MCF 10A (cell line): ENCODE measurements around the gene ELOB. TPM values are rescaled to one million over a fixed set of nuclear protein-coding genes. Genes with fewer than 3 reads are reported as not detected.

Experiments
- BruUV-seq: library from RNA; stranded (reverse); fragments of 400-500 nt; replicated peaks from 2 replicates; lab custom pipeline; 2021; lab: Mats Ljungman, UMichigan
- CTCF ChIA-PET: fragments of 300-600 bp; sonication (Branson Sonifier 250); formaldehyde crosslinking; extraction: SDS; loops from one replicate; lab custom pipeline; 2021; ENCODE audit warnings: antibody characterized with exemption, inconsistent platforms; lab: Yijun Ruan, JAX
- POLR2A ChIA-PET: fragments of 300-600, 350-650 bp; sonication (Branson Sonifier 250); formaldehyde crosslinking; extraction: SDS; loops from one replicate; lab custom pipeline; 2020; ENCODE audit warnings: antibody characterized with exemption, inconsistent platforms; lab: Yijun Ruan, JAX
- DNase-seq: peaks from one replicate; pipeline ENCODE4 v3.0.0-alpha.2; 2018; ENCODE audit not compliant: unreplicated experiment
- H3K27ac Mint-ChIP-seq: one replicate; pipeline ENCODE4 v1.8.0; 2022; ENCODE audit warnings: mild to moderate bottlenecking, low read depth, mixed read lengths; ENCODE audit not compliant: unreplicated experiment
- H3K27me3 Mint-ChIP-seq: one replicate; pipeline ENCODE4 v1.8.0; 2022; ENCODE audit warnings: mixed read lengths; ENCODE audit not compliant: insufficient read depth, unreplicated experiment
- H3K36me3 Mint-ChIP-seq: one replicate; pipeline ENCODE4 v1.8.0; 2022; ENCODE audit warnings: mild to moderate bottlenecking, moderate library complexity, mixed read lengths; ENCODE audit not compliant: insufficient read depth, unreplicated experiment
- H3K4me1 Mint-ChIP-seq: one replicate; pipeline ENCODE4 v1.8.0; 2022; ENCODE audit warnings: mixed read lengths; ENCODE audit not compliant: insufficient read depth, unreplicated experiment
- H3K4me3 Mint-ChIP-seq: one replicate; pipeline ENCODE4 v1.8.0; 2022; ENCODE audit warnings: mild to moderate bottlenecking, moderate library complexity, mixed read lengths; ENCODE audit not compliant: unreplicated experiment
- H3K9me3 Mint-ChIP-seq: one replicate; pipeline ENCODE4 v1.8.0; 2022; ENCODE audit warnings: mixed read lengths; ENCODE audit not compliant: unreplicated experiment
- CTCF ChIP-seq: fragments of 200-600 bp; IDR thresholded peaks from one replicate; pipeline ENCODE4 v1.8.0; 2022; ENCODE audit warnings: antibody characterized with exemption, mild to moderate bottlenecking; ENCODE audit not compliant: unreplicated experiment
- intact Hi-C: fragments of 100-400 bp; cut with micrococcal nuclease; formaldehyde crosslinking; loops from 2 replicates; pipeline ENCODE4 v1.14.1; 2022
- total RNA-seq: library from RNA; stranded (reverse); gene quantifications from 2 replicates; pipeline ENCODE4 v1.2.3, GENCODE V29; 2022

The ELOB gene
- total RNA-seq, 1 experiment from 2014 or later: 438 TPM

- H3K36me3 Mint-ChIP-seq: peaks cover 20% of the 10 kb centered on the region
These were observed 2.3 kb upstream of the ELOB start for GRCh38 chr16:2779151-2779920.

DNA sequence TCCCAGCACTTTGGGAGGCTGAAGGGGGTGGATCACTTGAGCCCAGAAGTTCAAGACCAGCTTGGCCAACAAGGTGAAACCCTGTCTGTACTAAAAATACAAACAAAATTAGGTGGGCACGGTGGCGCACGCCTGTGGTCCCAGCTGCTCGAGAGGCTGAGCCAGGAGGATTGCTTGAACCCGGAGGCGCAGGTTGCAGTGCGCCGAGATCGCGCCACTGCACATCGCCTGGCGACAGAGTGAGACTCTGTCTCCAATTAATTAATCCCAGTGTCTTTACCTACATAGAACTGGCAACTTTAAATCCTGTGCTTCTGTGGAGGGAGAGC lies 1.5 kb upstream of the ELOB start:
- no peaks in the 10 kb centered on the region for H3K9me3 Mint-ChIP-seq
- H3K4me1 Mint-ChIP-seq: peaks cover 10% of the 10 kb centered on the region
- no TSS peak for BruUV-seq
- H3K4me3 Mint-ChIP-seq: peak overlapping the region; percentile 96
- no peaks in the 10 kb centered on the region for H3K27me3 Mint-ChIP-seq
- intact Hi-C loops: no loop called here
- H3K36me3 Mint-ChIP-seq: peaks cover 27% of the 10 kb centered on the region
- H3K27ac Mint-ChIP-seq: peak overlapping the region; percentile 96
- no peak for DNase-seq
- ChIA-PET POLR2A (interaction anchor here (0.7 to 6.5 kb wide), 8 partner anchors 11 to 853 kb away, joined by 3 to 79 read pairs (median 6); partner anchors contain the start of genes KCTD5 and SRRM2), CTCF (interaction anchor here (0.6 to 1.6 kb wide), 9 partner anchors 9 to 394 kb away, joined by 3 to 6 read pairs (median 4); partner anchors contain the start of gene SRRM2)
- TF ChIP-seq CTCF: no peak

More at GRCh38 chr16:2779151-2779920, 2.3 kb upstream of the ELOB start:
- intact Hi-C loops: no loop called here
- no peaks in the 10 kb centered on the region for H3K27me3 Mint-ChIP-seq
- H3K27ac Mint-ChIP-seq: no peak overlapping the region
- TF ChIP-seq CTCF: no peak
- H3K4me3 Mint-ChIP-seq: no peak overlapping the region
- no peaks in the 10 kb centered on the region for H3K9me3 Mint-ChIP-seq
- ChIA-PET POLR2A (interaction anchor here (3.1 to 6.5 kb wide), 3 partner anchors 12 to 90 kb away, joined by 48 to 79 read pairs (median 61); partner anchors contain the start of gene SRRM2), CTCF (interaction anchor here (0.6 to 1.6 kb wide), 4 partner anchors 10 to 141 kb away, joined by 3 to 6 read pairs (median 4); no protein-coding TSS in a partner anchor)
- BruUV-seq: no TSS peak
- H3K4me1 Mint-ChIP-seq: peaks cover 10% of the 10 kb centered on the region
- no peak for DNase-seq

GRCh38 chr16:2777903-2778629 lies 986 bp upstream of the ELOB start:
- ChIA-PET POLR2A (interaction anchor here (0.6 to 6.5 kb wide), 15 partner anchors 10 to 853 kb away, joined by 3 to 79 read pairs (median 4); partner anchors contain the start of genes FLYWCH2, KCTD5 and SRRM2), CTCF (interaction anchor here (0.6 to 1.6 kb wide), 7 partner anchors 9 to 394 kb away, joined by 3 to 6 read pairs (median 4); partner anchors contain the start of gene SRRM2)
- no TSS peak for BruUV-seq
- TF ChIP-seq CTCF: no peak
- intact Hi-C loops: loop anchor here (2.0 kb wide), 1 partner anchor 91 kb away; no protein-coding TSS in a partner anchor
- H3K4me3 Mint-ChIP-seq: peak overlapping the region; percentile 96
- peaks cover 12% of the 10 kb centered on the region for H3K4me1 Mint-ChIP-seq
- H3K36me3 Mint-ChIP-seq: peaks cover 33% of the 10 kb centered on the region
- H3K27ac Mint-ChIP-seq: peak overlapping the region; percentile 96
- DNase-seq: no peak
- H3K27me3 Mint-ChIP-seq: no peaks in the 10 kb centered on the region
- H3K9me3 Mint-ChIP-seq: no peaks in the 10 kb centered on the region
